Stimulated activated CD4-positive, alpha-beta T cell treated with anti-CD3 and anti-CD28 coated beads, Interleukin-1b, Interleukin-23, amount 100 ng/mL, for 48 hours (primary cell): ENCODE measurements around the gene CTCFL.
A peak's percentile ranks its signal among the peaks of the same experiment; 100 is the strongest.
"Not testable (repeated sequence)": the region's sequence is repeated elsewhere in the genome, so short reads cannot be mapped to it uniquely, and the experiment has no call there.

ENCODE experiments used
- DNase-seq: peaks from one replicate; pipeline ENCODE4 v3.0.0-alpha.2; 2020

CTCFL gene

DNA sequence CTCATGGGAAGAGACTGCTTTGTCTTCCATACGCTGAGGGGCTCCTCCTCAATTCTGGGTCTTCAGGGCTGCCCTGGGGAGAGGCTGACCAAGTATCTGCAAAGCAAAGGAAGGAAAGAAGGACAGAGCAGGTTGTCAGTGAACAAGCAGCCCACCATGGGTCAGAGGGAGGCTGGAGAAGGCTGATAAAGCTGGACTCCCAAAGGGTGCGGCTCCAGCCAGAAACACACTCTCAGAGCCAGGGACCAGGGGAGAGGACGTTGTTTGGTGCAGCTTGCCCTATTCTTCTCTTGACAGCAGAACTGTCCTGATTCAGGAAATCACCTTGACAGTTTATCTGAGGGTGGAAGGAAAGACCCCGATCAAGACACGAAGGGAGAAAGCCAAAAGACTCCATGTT lies 10.4 kb upstream of the CTCFL start:
- no peak for DNase-seq

GRCh38 chr20:57532104-57532503 lies 7.2 kb upstream of the CTCFL start:
- DNase-seq: no peak

GRCh38 chr20:57530327-57530981 lies 5.5 kb upstream of the CTCFL start:
- DNase-seq: no peak

- no peak for DNase-seq
Measured at GRCh38 chr20:57529810-57530209, 4.9 kb upstream of the CTCFL start.

- no peak for DNase-seq
Measured at GRCh38 chr20:57529160-57529585, 4.2 kb upstream of the CTCFL start.

DNA sequence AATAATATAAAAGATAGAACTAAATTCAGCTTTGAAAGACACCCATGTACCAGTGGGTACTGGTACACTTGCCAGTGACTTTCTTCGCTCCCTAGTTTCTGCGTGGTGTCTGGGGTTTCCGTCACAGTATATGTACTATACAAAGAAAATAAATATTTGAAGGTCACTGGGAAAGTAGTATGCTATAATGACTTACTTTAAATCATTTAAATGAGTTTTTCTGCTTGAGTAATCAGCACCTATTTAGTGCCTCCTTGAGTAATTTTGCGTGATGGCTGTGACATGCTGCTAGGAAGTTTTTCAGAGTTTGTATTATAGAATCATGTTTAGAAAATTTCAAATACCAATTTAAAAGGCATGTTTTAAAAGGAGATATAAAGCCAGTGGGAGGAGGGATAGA lies 3.2 kb upstream of the CTCFL start:
- no peak for DNase-seq

- DNase-seq: no peak
Measured at GRCh38 chr20:57527728-57528127, 2.8 kb upstream of the CTCFL start.

DNA sequence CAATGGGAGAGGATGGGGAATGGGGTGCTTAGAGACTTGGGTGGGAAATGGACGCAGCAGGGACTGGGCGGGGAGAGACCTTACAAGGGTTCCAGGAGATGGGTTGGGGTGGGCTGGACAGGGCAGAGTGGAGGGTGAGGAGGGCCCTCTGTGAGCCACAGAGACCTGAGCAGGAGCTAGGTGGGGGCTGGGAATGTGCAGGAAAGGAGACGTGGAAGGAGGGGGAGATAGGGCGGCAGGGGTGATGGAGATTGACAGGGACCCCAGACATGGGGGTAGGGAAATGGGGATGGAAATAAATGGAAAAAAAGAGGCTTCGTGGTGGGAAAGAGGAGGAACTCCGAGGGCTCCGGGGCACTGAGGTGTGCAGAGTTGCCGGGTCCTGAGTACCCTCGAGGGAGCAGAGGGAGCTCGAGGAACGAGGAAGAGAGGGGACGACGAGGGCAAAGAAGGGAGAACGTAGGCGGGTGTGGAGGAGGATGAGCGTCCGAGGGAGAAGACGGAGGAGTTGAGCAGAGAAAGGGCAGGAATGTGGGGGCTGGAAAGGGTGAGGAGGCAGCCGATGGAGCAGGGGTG lies 2.0 kb upstream of the CTCFL start:
- no peak for DNase-seq

DNA sequence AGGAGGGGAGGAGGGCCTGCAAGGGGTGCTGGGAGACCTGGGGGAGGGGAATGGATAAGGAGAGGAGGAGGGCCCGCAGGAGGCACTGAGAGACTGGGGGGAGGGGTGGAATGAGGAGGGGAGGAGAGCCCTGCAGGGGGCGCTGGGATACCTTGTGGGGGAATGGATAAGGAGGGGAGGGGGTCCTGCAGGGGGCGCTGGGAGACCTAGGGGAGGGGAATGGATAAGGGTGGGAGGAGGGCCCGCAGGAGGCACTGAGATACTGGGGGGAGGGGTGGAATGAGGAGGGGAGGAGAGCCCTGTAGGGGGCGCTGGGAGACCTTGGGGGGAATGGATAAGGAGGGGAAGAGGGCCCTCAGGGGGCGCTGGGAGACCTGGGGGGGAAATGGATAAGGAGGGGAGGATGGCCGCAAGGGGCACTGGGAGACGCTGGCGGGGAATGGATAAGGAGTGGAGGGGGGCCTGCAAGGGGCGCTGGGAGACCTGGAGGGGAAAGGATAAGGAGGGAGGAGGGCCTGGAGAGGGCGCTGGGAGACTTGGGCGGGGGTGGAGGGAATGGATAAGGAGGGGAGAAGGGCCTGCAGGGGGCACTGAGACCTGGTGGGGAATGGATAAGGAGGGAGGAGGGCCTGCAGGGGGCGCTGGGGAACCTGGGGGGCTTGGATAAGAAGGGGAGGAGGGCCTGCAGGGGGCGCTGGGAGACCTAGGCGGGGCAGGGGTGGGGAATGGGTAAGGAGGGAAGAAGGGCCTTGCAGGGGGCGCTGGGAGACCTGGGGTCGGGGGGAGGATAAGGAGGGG lies 1.3 kb upstream of the CTCFL start:
- DNase-seq: peak; percentile 14

DNA sequence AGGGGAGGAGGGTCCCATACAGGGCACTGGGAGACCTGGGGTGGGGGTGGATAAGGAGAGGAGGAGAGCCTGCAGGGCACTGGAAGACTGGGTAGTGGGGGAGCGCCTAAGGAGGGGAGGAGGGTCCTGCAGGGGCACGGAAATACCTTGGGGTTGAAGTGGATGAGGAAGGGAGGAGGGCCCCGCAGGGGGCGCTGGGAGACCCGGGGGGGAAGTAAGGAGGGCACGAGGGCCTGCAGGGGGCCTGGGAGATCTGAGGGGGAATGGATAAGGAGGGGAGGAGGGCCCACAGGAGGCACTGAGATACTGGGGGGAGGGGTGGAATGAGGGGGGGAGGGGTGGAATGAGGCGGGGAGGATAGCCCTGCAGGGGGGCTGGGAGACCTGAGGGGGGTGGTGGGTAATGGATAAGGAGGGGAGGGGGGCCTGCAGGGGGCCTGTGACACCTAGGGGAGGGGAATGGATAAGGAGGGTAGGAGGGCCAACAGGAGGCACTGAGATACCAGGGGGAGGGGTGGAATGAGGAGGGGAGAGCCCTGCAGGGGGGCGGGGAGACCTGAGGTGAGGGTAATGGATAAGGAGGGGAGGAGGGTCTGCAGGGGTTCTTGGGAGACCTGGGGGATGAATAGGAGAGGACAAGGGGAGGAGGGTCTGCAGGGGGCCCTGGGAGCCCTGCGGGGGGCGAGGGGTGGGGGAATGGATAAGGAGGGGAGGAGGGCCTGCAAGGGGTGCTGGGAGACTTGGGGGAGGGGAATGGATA lies 567 bp upstream of the CTCFL start:
- no peak for DNase-seq

DNA sequence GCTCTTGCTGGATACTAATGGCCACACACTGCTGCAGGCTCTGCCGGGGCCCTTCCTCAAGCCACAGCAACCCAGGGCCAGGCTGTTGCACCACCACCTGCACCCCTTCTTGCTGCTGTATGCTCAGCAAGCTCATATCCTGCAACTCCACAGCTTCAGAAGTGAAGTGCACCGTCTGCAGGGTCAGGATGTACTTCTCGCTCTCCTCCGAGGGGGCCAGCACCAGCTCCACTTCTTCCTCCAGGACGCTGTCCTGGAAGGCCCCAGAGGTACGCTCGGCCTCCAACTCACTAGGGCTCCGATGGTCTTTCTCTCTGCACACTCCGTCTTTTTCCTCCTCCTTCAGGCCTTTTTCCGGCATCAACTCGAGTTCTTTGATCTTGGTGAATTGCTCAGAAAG lies 1.2 kb downstream of the CTCFL start:
- DNase-seq: no peak

GRCh38 chr20:57522380-57523140 lies 2.4 kb downstream of the CTCFL start:
- DNase-seq: peak; percentile 10

- DNase-seq: no peak
Measured at GRCh38 chr20:57517904-57518303, 7.0 kb downstream of the CTCFL start.

DNA sequence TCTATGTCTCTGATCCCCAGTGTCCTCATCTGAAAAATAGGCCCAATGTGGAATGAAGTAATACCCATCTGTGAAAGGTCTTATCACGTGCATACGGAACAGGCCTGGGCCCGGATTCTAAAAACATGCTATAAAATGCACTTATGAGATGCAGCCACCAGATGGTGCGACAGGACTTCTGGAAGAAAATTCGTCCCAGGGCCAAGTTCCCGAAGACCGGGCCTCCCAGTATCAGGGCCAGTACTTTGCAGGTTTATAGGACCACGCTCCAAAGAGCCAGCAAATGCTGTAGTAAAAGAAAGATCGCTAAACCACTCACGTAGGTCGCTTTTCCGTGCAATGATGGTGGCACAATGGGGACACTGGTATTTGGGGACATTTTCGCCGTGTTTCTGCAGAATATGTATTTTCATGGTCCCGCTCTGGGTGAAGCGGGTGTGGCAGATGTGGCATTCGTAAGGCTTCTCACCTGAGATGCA lies 10.6 kb downstream of the CTCFL start:
- no peak for DNase-seq

GRCh38 chr20:57513199-57513598 lies 11.7 kb downstream of the CTCFL start:
- DNase-seq: no peak

GRCh38 chr20:57512432-57512831 lies 12.5 kb downstream of the CTCFL start:
- DNase-seq: no peak

DNA sequence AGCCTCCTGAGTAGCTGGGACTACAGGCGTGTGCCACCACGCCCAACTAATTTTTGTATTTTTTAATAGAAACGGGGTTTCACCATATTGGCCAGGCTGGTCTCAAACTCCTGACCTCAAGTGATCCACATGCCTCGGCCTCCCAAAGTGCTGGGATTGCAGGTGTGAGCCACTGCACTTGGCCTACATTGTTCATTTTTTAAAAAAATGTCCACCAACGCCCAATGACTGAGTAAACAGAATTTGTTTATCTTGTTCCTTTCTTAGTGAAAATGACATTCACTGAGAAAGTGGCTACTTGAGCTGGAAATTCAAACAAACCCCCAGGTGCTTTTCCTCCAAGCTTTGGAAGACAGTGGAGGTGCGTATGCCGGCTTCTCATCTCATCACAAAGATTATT lies 13.2 kb downstream of the CTCFL start:
- DNase-seq: not testable (repeated sequence)

- DNase-seq: no peak
Measured at GRCh38 chr20:57509665-57510237, 15.2 kb downstream of the CTCFL start.

GRCh38 chr20:57508831-57509230 lies 16.1 kb downstream of the CTCFL start:
- DNase-seq: no peak

GRCh38 chr20:57508381-57508780 lies 16.6 kb downstream of the CTCFL start:
- DNase-seq: no peak

GRCh38 chr20:57507477-57507876 lies 17.5 kb downstream of the CTCFL start:
- DNase-seq: no peak

DNA sequence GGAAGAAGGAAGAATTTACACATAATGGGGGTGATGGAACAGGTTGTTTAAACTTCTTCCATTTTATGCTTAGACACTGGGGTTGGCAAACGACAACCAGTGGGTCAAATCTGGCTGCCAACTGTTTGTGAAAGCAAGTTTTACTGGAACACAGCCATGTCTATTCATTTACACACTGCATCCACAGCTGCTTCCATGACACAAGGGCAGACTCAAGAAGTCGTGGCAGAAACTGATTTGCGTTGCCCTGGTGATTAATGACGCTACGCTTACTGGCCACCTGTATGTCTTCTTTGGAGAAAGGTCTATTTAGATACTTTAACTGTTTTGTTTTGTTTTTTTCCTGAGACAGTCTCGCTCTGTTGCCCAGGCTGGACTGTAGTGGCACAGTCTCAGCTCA lies 19.0 kb downstream of the CTCFL start:
- no peak for DNase-seq
